GM12878 (cell line): Measurements from ENCODE around the gene HEMK1.

ENCODE experiments used
- CTCF ChIP-seq, 3 experiments: IDR thresholded peaks in 2 of 3; conservative IDR thresholded peaks in 1 of 3; 2 replicates each; pipeline ENCODE4 v1.5.1; 2011; ENCODE audit warnings: low read depth in 3 of 3, low read length in 3 of 3, mild to moderate bottlenecking in 3 of 3, control low read depth in 2 of 3, moderate library complexity in 2 of 3, inconsistent platforms in 1 of 3, mixed read lengths in 1 of 3; ENCODE audit not compliant: control insufficient read depth in 2 of 3, insufficient read depth in 1 of 3; ENCODE audit errors: extremely low read depth in 1 of 3
- EGR1 ChIP-seq, 2 experiments: IDR thresholded peaks; 1 replicate in 1 of 2; 2 replicates in 1 of 2; pipeline ENCODE4 v1.6.1; 2011 to 2012; ENCODE audit warnings: low read depth in 2 of 2, low read length in 2 of 2, borderline replicate concordance in 1 of 2, mild to moderate bottlenecking in 1 of 2, moderate library complexity in 1 of 2
- HCFC1 ChIP-seq: fragments of 150-350 bp; IDR thresholded peaks from 2 replicates; pipeline ENCODE4 v1.6.1; 2014; ENCODE audit warnings: low read length
- HDAC2 ChIP-seq: fragments of 200-600 bp; sonication (generic); IDR thresholded peaks from 2 replicates; pipeline ENCODE4 v1.6.1; 2017
- MYC ChIP-seq: IDR thresholded peaks from 2 replicates; pipeline ENCODE4 v1.6.1; 2011; ENCODE audit warnings: mild to moderate bottlenecking, low read length, moderate library complexity, inconsistent platforms; ENCODE audit not compliant: insufficient read depth, insufficient replicate concordance, insufficient read length, severe bottlenecking
- NR2C2 ChIP-seq: IDR thresholded peaks from 2 replicates; pipeline ENCODE4 v1.6.1; 2011; ENCODE audit warnings: borderline replicate concordance, low read depth; ENCODE audit not compliant: control insufficient read depth, insufficient read length
- POLR2A ChIP-seq: IDR thresholded peaks from 2 replicates; pipeline ENCODE4 v1.6.1; 2011; ENCODE audit warnings: low read depth, mild to moderate bottlenecking, low read length
- RAD21 ChIP-seq: IDR thresholded peaks from 2 replicates; pipeline ENCODE4 v1.6.1; 2011; ENCODE audit warnings: mild to moderate bottlenecking, low read depth, low read length, moderate library complexity; ENCODE audit not compliant: insufficient read depth
- SIN3A ChIP-seq: IDR thresholded peaks from 2 replicates; pipeline ENCODE4 v1.6.1; 2012; ENCODE audit warnings: low read depth, low read length, improper control_type of control experiment
- SREBF2 ChIP-seq: IDR thresholded peaks from 2 replicates; pipeline ENCODE4 v1.6.1; 2012; ENCODE audit warnings: mild to moderate bottlenecking, low read length
- USF2 ChIP-seq: IDR thresholded peaks from 2 replicates; pipeline ENCODE4 v1.6.1; 2011; ENCODE audit warnings: low read depth, low read length, improper control_type of control experiment, borderline replicate concordance

- TF ChIP-seq SREBF2 (no peak), USF2 (no peak), CTCF (IDR thresholded peaks at IDR 0.05 in 2 of 3, conservative IDR thresholded peaks at IDR 0.05 in 1 of 3; ENCODE audit: control insufficient read depth in 2 of 3, extremely low read depth in 1 of 3, insufficient read depth in 1 of 3, low read depth in 3 of 3, low read length in 3 of 3) (no peak), POLR2A (no peak), MYC (no peak), HCFC1 (no peak), NR2C2 (no peak), RAD21 (no peak), SIN3A (no peak), EGR1 (IDR thresholded peaks at IDR 0.05; ENCODE audit: borderline replicate concordance in 1 of 2, low read depth in 2 of 2, low read length in 2 of 2) (no peak), HDAC2 (no peak)
Observed at GRCh38 chr3:50645378-50645777, 76.1 kb downstream of the HEMK1 start.
